ENCODE data around the gene SLC4A4.

GRCh38 chr4:71549516-71550160 is 210.8 kb downstream of the SLC4A4 start:
- TF ChIP-seq CTCF (IDR thresholded peaks at IDR 0.05) (no peak), POLR2A (IDR thresholded peaks at IDR 0.05) (no peak)
